Measurements from ENCODE around the gene HSFX4.
"Not testable (repeated sequence)": the region's sequence is repeated elsewhere in the genome, so short reads cannot be mapped to it uniquely, and the experiment has no call there.

The HSFX4 gene

DNA sequence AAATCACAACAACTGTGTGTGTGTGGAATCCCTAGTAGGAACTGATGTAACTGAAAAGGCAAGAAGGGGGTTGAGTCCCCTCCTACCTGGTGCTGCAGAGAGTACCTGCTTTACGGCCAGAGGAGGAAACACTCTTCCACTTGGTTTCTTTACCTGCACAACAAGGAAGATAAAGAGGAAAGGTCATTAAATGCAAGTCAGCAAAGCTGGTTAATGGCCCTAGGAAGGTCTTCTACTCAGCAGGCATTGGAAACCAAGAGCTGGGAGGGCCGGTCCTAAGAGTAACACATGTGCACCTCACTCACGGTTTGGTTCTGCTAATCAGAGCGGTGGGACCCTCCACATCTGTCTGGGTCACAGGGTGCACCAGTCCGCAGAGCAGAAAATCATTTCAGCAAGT lies 8.0 kb downstream of the HSFX4 start:
- not testable (repeated sequence) for H3K36me3 ChIP-seq (ENCODE audit: control insufficient read depth, insufficient read depth, low read length); H3K4me1 ChIP-seq; H3K27me3 ChIP-seq (ENCODE audit: control insufficient read depth, insufficient read depth, low read length); H3K27ac ChIP-seq; H3K9ac ChIP-seq; H3K79me2 ChIP-seq; H3K9me3 ChIP-seq (ENCODE audit: control insufficient read depth, low read length); H2AFZ ChIP-seq
- H3K4me2 ChIP-seq (ENCODE audit: low read length), result peak overlapping the region; percentile 80
- H3K4me3 ChIP-seq (ENCODE audit: low read depth, low read length), result peak overlapping the region; percentile 79

DNA sequence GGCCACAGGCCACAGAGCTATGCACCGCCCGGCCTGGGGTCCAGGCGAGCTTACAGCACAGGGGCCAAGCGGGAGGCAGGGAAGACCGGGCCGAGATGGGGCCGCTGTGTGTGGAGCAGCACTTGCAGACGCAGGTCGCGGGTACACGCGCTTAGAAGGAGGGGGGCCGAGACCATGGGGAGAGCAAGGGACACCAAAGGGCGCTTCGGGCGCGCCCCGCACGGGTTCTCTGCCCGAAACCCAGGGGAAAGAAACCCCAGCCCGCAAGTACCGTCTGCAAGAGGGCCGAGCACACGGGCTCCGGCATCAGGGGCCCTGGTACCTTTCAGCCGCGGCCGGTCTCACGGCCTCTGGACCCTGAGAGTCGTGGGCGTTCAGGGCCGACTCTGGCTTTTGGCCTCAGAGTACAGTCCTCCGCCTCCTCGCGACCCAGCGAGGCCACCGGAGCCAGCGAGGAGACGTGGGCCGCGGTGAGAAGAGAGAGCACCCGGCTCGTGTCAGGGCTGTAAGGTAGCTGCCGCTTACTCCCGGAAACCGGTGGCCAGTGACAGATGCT lies 8.6 kb downstream of the HSFX4 start:
- H3K9me3 ChIP-seq (ENCODE audit: control insufficient read depth, low read length), result no peaks in the 10 kb centered on the region
- H3K4me1 ChIP-seq, result no peaks in the 10 kb centered on the region
- H3K4me2 ChIP-seq (ENCODE audit: low read length), result peak overlapping the region; percentile 80
- TF ChIP-seq, protein P1, sequence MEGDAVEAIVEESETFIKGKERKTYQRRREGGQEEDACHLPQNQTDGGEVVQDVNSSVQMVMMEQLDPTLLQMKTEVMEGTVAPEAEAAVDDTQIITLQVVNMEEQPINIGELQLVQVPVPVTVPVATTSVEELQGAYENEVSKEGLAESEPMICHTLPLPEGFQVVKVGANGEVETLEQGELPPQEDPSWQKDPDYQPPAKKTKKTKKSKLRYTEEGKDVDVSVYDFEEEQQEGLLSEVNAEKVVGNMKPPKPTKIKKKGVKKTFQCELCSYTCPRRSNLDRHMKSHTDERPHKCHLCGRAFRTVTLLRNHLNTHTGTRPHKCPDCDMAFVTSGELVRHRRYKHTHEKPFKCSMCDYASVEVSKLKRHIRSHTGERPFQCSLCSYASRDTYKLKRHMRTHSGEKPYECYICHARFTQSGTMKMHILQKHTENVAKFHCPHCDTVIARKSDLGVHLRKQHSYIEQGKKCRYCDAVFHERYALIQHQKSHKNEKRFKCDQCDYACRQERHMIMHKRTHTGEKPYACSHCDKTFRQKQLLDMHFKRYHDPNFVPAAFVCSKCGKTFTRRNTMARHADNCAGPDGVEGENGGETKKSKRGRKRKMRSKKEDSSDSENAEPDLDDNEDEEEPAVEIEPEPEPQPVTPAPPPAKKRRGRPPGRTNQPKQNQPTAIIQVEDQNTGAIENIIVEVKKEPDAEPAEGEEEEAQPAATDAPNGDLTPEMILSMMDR (IDR thresholded peaks at IDR 0.05), result no peak
- H3K36me3 ChIP-seq (ENCODE audit: control insufficient read depth, insufficient read depth, low read length), result no peaks in the 10 kb centered on the region
- H3K79me2 ChIP-seq, result peaks cover 5% of the 10 kb centered on the region
- H2AFZ ChIP-seq, result peak overlapping the region; percentile 89
- H3K4me3 ChIP-seq (ENCODE audit: low read depth, low read length), result peak overlapping the region; percentile 79
- H3K27ac ChIP-seq, result peak overlapping the region; percentile 97
- H3K9ac ChIP-seq, result peak overlapping the region; percentile 19
- no peaks in the 10 kb centered on the region for H3K27me3 ChIP-seq (ENCODE audit: control insufficient read depth, insufficient read depth, low read length)

DNA sequence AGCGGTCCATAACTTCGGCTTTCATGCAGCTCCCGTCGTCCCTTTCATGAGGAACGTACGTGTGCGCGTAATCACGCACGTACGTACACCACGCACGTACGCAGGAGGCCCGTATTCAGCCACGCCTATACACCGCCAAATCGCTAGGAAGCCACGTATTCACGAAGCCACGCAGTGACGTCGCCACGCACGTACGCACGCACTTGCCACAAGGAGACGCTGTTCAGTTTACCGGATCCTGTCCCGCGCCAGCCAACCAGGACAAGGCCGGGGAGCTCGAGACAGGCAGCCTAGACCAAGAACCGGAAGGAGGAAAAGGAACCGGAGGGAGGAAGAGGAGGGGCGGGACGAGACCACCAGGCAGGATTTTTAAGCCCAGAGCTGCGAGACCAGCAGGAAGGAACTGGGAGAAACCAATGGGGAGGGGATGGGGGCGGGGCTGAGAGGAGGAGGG lies 9.1 kb downstream of the HSFX4 start, which contains the start of gene EOLA2:
TSS of gene EOLA2 (minus strand) at position 65 of the 454 bp plus-strand sequence. CDS start 4,617 bp downstream, outside the sequence.
- no peaks in the 10 kb centered on the region for H3K27me3 ChIP-seq (ENCODE audit: control insufficient read depth, insufficient read depth, low read length)
- peak within 1 kb of the TSS; percentile 19 for H3K9ac ChIP-seq
- H3K4me1 ChIP-seq, result no peaks in the 10 kb centered on the region
- H3K9me3 ChIP-seq (ENCODE audit: control insufficient read depth, low read length), result no peaks in the 10 kb centered on the region
- no peaks in the 10 kb centered on the region for H3K36me3 ChIP-seq (ENCODE audit: control insufficient read depth, insufficient read depth, low read length)
- H3K27ac ChIP-seq, result peak within 1 kb of the TSS; percentile 97
- H3K79me2 ChIP-seq, result peaks cover 5% of the 10 kb centered on the region
- peak within 1 kb of the TSS; percentile 89 for H2AFZ ChIP-seq
- TF ChIP-seq, protein P1 (IDR thresholded peaks at IDR 0.05), result peak; percentile 80
- H3K4me2 ChIP-seq (ENCODE audit: low read length), result peak within 1 kb of the TSS; percentile 80
- H3K4me3 ChIP-seq (ENCODE audit: low read depth, low read length), result peak within 1 kb of the TSS; percentile 79

DNA sequence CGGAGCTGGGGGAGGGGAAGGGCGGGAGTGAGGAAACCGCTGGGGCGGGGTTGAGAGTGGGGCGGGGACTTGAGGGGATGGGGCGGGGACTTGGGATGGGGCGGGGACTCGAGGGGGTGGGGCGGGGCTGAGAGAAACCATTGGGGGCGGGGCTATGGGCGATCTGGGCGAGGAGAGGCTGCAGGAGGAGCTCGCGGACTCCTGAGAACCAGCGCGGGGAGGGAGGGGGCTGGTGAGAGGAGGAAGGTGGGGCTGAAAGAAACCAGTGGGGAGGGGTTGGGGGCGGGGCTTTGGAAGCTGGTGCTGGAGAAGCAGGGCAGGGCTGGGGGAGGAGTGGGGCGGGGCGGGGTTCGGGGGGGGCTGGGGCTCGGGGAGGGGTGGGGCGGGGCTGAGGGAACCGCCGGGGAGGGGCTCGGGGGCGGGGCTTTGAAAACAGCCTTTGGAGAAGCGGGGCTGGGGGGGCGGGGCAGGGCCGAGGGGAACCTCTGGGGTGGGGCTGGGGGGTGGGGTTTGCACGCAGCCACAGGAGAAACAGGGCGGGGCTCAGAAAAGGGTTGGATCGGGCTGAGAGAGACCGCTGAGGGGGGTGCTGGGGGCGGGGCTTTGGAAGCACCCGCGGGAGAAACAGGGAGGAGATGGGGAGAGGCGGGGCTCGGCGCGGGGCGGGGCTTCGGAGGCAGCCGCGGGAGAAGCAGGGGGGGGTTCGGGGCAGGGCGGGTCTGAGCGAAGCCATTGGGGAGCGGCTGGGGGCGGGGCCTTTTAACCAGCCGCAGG lies 9.7 kb downstream of the HSFX4 start:
- no peaks in the 10 kb centered on the region for H3K9me3 ChIP-seq (ENCODE audit: control insufficient read depth, low read length)
- TF ChIP-seq, protein P1 (IDR thresholded peaks at IDR 0.05), result no peak
- peak overlapping the region; percentile 97 for H3K27ac ChIP-seq
- H3K9ac ChIP-seq, result no peak overlapping the region
- H2AFZ ChIP-seq, result no peak overlapping the region
- no peaks in the 10 kb centered on the region for H3K27me3 ChIP-seq (ENCODE audit: control insufficient read depth, insufficient read depth, low read length)
- H3K4me2 ChIP-seq (ENCODE audit: low read length), result no peak overlapping the region
- peaks cover 5% of the 10 kb centered on the region for H3K79me2 ChIP-seq
- H3K4me1 ChIP-seq, result no peaks in the 10 kb centered on the region
- H3K36me3 ChIP-seq (ENCODE audit: control insufficient read depth, insufficient read depth, low read length), result no peaks in the 10 kb centered on the region
- no peak overlapping the region for H3K4me3 ChIP-seq (ENCODE audit: low read depth, low read length)

DNA sequence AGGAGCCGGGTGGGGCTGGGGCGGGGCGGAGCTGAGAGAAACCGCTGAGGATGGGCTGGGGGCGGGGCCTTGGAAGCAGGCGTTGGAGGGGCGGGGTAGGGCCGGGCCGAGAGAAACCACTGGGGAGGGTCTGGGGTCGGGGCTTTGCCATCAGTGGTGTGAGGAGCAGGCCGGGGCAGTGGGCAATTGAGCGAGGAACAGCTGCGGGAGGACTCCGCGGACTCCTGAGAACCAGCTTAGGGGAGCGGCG lies 10.2 kb downstream of the HSFX4 start:
- H3K27me3 ChIP-seq (ENCODE audit: control insufficient read depth, insufficient read depth, low read length), result no peaks in the 10 kb centered on the region
- no peaks in the 10 kb centered on the region for H3K9me3 ChIP-seq (ENCODE audit: control insufficient read depth, low read length)
- H2AFZ ChIP-seq, result no peak overlapping the region
- peak overlapping the region; percentile 67 for H3K4me2 ChIP-seq (ENCODE audit: low read length)
- H3K36me3 ChIP-seq (ENCODE audit: control insufficient read depth, insufficient read depth, low read length), result no peaks in the 10 kb centered on the region
- H3K79me2 ChIP-seq, result peaks cover 5% of the 10 kb centered on the region
- H3K4me3 ChIP-seq (ENCODE audit: low read depth, low read length), result peak overlapping the region; percentile 61
- peak overlapping the region; percentile 91 for H3K27ac ChIP-seq
- H3K4me1 ChIP-seq, result no peaks in the 10 kb centered on the region
- H3K9ac ChIP-seq, result no peak overlapping the region
- TF ChIP-seq, protein P1 (IDR thresholded peaks at IDR 0.05), result no peak
